Suppressor macrophage (primary cell): ENCODE results near the gene KCTD6.

Source experiments
- DNase-seq, 4 experiments: peaks; one replicate each; pipeline ENCODE4 v3.0.0-alpha.2; 2020 to 2022

The KCTD6 gene

DNA sequence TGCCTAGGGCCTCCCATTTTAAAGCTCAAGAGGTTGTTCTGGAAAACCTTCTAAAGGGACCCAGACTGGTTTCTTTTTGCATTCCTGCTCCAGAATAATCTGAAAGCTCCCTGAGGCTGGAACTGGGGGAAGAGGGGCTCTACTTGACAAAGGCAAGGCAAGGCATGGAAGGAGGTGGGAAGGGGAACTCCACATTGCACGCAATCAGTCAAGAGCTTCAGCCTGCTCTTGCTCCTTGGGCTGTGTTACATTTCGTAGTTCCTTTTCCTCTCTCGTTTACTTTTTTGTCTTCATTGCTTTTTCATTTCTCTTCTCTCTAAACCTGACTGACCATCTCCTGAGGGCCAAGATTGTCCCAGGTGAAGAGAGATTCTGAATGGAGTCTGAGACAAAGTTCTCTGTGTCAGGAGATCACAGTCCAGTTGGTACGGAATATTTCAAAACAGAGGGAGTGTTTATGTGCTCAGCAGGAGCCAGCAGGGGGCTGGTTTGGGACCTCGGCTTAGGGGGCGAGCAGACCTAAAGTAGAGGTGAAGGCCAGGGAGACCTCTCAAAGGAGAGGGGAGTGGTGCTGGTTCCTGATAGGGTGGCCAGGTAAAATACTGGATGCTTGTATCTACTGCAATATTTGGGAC, 6.0 kb upstream of the KCTD6 start:
- DNase-seq = peak; percentile 47 to 72 (median 70)

DNA sequence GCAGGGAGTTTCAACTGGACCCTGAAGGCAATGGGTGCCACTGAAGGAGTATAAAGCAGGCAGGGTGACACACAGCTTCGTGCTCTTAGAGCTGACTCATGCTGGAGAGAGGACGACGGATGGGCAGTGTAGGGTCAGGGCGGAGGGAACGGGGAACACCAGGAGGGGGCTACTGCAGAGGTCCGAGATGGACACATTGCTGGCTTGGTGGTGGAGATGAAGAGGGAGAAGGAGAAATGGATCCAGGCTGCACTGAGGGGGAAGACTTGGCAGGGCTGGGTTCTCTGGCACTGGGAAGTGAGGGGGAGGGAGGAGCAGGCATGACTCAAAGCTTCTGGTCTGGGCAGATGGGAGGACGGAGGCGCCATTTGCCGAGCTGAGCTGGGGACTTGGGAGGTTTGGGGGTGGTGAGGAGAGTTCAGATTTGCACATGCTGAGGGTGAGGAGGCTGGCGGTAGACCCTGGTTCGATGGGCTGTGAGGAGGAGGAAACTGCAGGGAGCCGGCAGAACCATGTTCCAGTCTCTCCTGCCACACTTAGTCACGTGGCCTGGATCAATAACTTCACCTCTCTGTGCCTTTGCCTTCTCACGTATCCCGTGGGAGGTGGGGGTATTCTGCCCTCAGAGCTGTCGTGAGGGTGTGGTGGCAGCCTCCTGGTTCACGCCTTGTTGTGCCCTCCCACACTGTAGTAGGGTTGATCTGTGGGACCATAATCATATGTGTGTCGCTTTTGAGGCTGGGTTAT, 4.6 kb upstream of the KCTD6 start:
- DNase-seq = peak; percentile 71 to 84 (median 77)

DNA sequence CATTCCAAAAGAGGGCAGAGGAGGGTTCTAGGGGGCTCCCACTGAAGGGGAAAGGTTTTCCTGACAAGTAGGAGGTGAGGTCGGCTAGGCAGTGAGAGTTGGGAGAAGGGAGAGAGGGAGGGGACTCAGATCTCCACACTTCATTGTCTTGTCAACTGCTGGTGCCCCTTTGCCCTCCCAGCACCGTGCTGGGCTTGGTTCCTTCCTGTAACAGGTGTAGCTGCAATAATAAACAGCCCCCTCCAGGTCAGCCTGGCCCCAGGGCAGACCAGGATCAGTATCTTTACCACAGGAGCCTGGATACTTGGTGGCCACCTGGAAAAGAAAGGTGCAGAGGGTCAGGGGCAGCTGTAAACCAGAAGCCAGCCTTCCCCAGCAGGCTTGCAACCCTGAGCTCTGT, 2.9 kb upstream of the KCTD6 start:
- DNase-seq = no peak

DNA sequence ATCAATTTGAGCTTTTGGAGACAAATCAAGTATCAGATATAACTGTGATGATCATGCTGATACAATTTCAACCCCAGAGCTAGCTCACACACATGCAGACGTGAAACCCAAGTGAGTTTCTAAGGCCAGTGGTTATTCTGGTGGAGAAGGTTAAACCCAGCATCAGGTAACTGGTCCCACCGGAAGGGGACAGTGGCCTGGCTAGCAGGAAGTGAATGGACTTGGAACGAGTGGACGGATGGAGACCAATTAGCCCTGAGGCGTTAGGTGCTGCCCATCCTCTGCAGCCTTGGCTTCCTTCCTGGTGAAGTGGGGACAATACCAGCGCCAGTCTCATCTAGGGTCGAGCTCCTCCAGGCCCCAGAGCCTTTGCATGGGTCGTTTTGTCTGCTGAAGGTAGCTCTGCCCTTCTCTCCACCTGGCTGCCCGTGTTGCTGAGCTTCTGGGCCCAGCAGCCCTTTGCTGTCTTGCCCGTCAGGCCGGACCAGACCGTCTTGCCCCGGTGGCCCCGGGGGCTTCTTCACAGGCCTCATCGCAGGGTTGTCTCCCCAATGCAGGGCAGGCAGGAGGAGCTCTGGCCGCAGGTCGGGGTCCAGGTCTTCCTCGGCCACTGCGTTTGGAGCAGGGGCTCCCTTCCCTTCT, 915 bp upstream of the KCTD6 start:
- DNase-seq = no peak

DNA sequence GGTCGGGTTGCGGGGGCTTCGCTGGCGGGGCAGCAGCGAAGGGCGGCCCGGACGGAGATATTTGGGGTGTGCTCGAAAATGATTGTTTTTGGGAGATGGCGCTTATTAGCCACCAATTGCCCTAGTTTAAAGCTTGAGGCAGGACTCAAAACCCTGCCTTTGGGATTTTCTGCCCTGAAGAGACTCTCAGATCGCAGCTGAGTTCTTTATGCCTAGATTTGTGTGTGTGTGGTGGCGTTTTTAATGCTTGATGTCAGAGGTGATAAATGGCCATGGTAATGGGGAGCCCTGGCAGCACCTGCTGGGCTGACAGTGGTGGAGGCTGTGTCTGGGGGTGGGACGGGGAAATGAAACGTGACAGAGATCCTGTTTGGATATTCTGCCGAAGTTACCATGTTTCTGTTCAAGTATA, 604 bp downstream of the KCTD6 start:
- peak in 1 of 4 experiments; percentile 37 for DNase-seq

DNA sequence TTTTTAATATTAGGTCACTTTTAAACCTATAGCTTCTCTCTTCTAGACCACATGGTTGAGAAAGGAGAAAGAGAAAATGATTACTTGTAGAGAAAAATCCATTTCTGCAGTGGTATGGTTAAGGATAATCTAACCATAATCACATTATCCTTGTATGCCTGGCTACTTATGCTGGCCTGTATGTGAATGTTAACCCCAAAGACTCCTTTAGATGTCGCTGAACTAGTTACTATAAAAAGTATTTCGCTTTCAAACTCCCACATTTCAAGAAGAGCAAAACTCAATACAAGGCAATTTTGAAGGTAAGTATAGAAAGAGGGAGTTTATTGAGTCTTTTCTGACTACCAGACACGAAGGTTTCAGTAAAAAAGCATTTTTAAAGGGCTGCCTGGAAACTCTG, 2.2 kb downstream of the KCTD6 start:
- no peak for DNase-seq

DNA sequence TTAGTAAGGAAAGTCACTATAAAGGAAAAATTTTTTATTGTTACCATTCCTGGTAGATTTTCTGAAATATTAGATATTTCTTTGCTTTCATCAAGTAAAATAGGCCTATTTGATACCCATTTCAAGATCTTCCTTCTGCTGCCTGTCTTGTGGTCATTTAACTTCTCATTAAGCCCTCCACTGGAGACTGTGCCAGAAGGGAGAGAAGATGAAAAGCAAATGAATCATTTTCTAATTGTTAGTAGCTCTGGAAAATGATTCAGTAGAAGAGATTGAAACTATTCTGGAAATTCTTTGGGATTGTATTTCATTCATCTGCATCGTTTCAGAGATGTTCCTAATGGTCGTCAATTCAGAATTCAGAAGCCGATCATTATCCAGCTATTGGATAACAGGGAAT, 3.2 kb downstream of the KCTD6 start:
- no peak for DNase-seq

DNA sequence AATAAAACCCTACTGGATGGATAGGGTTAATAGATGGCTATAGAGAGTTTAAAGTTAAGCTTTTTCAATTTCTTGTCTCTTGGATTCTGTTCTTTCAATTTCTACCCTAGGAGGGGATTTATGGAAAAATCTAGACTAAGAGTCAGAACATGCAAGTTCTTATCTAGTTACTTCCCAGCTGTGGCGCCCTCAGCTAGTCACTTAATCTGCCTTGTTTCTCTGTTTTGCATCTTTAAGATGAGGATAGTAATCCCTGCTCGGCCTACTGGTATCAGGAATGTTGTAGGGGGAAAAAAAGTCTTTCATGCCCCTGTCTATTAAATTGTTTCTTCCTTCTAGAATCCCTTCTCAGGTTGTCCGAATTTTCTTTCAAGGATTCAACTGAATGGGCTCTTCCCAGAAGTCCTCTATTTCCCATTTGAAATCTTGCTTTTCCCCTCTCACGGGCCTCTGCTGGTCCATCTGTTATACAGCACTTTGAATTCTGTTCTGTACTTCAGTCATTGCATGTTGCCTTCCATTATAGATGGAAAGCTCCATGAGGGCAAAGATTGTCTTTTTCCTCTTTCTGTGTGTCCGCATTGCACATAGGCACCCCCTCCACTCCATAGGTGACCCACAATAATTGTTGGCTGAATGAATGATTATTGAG, 4.4 kb downstream of the KCTD6 start:
- no peak for DNase-seq

DNA sequence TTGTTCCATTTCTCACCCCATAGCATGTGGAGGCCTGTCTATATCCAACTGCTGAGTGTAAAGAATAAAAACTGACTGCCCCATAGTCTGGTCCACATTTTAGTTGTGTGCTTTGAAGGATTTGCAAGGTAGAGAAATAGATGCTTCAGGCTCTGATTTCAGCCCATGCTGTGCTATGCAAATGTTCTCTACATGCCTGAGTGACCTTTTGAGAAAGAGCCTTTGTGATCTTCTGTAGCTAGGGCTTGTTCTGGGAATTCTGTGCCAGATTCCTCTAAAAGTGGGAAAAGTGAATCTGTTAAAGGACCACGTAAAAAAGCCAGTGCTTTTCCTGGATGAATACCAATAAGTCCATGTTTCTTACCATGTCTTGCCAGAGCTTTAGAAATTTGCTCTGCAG, 5.2 kb downstream of the KCTD6 start:
- DNase-seq = no peak

DNA sequence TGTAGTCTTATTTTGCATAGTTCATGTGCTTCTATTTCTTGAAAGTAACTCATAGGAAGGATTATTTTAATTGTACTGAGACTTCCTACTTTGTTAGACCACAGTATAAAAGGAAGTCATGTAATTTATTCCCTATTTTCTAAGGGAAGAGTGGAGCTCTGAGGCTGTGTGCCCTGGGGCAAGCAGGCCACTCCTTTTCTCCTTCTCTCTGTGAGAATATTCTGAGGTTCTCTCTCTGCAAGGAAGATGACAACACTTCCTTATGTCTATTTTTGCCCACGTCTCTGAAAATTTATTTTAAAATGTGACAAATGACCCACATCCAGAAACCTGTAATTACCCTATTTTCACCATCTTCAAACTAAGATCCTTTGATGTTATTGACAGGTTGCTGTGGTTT, 11.0 kb downstream of the KCTD6 start:
- DNase-seq = peak; percentile 54 to 79 (median 72)

DNA sequence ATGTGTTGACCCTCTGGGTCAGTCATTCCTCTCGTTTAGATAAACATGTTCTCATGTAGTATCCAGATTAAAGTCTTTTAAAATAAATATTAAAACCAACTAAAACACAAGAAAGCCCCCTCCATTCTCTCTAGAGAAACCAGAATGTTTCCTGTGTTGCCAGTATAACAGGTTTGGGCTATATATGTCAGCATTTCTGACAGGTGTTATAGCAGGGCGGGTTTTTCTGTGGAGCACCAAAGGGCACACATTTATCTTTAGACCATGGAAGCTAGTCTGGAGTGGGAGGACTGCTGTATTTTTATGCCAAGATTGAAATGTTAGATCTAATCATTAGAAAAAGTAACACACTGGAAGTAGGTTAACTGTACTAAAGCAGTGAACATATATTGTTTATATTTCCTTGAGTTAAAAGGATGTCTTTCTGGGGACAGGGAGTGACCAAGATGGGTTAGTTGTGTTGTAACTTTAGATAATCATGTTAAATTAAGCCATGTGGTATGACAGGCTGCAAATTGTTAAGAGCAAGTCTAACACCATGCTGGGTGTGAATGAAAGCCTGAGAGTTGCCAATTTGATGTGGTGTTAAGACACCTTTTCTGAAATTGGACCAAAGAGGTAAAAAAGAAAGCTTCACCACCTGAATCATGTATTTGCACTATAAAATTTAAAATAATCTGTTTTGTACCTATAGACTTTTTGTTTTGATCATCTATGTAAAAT, 15.6 kb downstream of the KCTD6 start:
- DNase-seq = no peak

DNA sequence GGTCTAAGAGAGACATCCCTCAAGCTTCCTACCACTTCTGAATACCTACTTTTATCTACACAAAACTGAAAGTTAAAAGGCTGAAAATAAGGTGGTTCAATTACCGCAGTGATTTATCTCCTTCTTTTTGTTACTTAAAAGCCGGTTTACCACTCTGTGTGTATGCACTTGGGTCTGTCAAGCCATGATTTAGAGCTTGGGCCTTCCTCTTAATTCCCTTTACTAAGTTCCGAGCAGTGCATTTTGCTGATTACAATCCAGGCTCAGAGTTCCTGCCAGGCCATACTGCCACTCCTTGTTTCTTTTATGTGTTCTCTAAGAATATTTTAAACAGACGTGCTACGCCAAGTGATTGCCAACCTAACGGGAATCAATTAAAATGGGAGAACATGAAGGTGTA, 16.5 kb downstream of the KCTD6 start:
- DNase-seq = no peak

DNA sequence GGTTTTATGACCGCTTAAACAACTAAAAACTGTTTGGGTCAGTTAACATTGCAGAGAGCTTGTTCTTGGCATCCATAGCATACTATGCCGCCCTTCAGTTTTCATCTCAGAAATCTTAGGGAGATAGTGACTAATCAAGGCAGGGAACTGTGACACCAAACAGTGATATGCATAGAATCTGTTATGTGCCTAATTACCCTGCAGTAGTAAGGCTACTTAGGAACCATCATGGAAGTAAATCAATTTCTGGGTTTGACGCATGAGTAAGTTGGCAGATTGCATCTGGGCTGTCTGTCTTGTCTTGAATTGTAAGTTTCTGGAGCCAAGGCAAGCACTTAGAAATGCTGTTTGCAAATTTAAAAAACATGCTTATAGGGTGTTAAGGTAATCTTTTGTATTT, 22.5 kb downstream of the KCTD6 start:
- DNase-seq = no peak

DNA sequence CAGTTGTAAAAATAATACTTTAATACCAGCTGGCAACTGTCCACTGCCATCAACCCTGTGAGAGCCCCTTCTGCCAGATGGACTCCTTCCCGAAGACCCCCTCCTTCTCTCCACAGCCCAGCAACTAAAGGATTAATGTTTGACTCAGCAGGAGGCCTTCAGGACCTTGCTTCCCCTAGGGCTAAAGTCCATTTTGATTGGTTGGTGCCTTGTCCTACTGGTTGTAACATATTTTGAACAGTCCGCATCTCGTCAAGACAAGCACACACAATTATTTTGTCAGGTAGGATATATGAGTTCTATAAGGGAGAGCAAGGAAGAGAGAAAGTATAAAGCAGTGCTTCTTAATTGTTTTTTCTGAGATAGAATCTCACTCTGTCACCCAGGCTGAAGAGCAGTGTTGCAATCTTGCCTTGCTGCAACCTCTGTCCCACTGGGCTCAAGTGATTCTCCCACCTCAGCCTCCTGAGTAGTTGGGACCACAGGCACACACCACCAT, 26.4 kb downstream of the KCTD6 start:
- DNase-seq = no peak

DNA sequence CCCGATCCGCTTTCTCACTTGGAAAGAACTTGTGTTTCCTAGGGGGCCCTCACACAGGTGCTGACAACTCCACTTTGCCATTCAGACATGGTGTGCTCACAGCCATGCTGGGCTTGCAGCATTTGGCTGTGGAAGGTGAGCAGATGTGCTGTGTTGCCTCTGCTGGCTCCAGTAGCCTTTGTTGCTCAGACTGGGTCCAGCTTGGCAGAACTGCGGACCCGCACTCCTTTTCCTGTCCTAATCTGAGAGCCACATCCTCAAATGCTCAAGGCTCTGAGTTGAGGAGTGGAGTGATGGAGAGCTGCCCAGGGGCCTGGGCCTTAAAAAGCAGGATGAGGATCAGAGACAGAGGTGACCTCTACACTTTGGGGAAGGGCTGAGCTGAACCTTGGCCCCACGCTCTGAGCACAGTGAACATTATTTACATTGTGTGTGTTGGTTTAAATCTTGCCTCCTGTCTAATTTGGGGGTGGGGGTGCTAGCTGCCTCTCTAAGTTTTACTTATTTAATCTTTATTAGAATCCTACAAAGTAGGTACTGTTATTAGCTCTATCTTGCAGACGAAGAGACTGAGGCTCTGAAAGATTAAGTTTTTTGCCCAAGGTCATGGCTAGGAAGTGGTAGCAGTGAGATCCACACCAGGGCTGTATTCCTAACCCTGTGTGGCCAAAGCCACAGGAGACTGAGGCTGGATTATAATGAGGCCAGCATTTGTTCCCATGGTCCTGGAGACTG, 27.9 kb downstream of the KCTD6 start:
- no peak for DNase-seq

DNA sequence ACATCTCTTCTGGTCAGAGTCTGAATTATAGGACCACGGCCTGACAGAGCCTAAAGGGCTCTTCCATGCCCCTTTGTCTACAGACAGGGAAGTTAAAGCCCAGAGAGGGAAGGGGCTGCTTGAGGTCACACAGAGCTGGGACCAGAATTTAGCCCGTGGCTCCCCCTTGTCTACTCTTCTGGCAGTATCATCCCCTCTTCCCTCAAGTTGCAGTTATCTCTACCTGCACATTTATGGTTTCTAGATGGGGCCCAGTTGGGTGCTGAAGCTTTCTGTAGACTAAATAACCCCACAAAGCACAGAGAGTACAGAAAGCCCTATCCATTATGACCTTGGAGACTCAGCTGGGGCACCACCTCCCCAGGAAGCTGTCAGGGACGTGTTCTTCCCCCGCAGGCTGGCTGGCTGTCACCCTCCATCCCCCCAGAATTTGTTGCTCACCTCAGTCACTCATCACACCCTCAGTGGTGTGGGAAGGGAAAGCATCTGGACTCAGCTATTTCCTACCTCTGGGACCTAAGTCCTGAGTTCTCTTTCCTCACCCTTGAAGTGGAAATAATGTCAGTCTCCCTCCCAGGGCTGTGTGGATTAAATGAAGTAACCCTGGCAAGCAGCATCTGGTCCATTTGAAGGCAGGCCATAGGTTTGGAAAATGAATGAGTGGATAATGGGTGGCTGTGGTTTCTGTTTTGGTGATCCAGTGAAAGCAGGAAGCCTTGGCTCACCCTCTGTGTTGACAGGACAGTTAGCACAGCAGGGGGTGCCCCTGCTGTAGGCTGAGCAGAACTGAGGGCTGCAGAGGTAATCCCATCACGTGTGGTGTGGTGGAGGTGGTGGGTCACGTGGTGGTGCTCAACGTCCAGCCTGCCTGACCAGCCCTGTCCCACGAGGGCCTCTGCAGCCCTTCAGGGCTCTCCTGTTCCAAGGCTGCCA, 28.8 kb downstream of the KCTD6 start:
- DNase-seq = no peak

DNA sequence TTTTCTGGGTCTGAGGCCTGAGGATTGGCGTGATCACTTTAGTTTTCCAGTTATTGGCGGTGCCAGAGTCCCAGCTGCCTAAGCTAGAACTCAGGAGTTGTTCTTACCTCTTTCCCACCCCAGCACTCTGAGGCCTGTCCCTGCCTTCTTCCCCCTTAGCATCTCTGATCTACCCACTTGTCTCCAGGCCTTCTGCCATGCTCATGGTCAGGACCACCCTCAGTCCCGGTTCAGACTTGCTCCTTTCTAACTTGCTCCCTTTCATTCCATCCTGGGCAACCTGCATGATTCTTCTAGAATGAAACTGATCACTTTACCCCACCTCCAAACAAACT, 29.4 kb downstream of the KCTD6 start:
- no peak for DNase-seq

DNA sequence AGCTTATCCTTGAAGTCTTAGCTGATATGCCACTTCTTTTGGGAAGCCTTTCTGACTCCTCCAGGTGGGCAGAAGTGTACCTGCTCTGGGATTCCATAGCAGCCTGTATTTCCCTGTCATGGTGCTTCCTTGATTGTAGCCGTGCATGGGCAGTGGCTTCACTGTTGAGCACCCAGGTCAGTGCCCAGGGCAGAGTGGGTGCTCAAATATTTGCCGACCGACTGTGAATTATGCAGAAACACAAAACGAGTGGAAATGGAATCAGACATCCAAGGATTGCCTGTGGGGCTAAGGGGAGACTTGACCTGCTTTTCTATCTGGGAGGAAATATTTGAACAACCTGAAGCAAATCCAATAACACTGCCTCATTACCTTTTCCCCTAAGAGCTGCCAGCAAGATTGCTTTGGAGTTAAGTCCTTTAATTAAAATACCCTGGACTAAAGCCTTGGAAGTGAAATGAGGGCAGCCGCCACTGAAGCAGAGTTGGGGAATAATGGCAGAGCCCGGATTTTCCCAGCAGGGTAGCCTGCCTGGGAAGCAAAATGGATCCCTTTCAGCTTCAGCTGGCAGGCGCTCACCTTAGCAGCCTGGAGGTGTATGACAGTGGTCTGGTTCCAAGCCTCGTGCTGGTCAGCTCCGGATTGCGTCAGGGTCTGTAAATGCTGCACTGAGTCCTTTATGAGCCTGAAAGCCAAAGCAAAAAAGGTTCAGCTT, 30.2 kb downstream of the KCTD6 start:
- no peak for DNase-seq

DNA sequence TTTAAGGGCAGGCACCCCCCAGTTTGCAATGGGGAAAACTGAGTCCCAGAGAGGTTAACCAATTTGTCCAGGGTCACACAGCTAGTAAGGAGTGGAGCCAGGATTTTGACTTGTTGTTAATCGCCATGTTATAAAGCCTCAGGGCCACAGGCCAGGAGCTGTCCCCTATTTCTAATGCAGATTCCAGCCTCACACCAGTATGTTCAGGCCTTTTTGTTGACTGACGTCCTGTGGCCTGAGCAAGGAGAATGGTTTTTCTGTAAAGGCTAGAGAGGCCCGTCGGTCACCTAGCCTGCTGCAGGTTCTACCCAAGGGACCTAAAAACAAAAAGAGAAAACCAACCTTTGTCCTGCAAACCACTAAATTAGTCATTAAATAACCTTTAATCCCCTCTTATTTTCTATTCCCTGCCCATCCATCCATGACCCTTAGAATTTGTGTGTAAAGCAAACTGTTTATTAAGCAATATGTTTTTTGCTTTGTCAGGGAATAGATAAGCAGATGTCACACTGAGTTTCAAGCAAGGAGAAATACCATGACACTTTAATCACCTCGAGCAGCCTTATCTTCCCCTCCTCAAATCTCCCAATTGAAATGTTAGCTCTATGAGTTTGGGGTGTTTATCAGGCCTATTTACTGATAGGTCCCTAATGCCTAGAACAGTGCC, 31.0 kb downstream of the KCTD6 start:
- DNase-seq = no peak
